Measurements from ENCODE around the gene JPT1. TPM values are rescaled to one million over a fixed set of nuclear protein-coding genes. Genes with fewer than 3 reads are reported as not detected.

JPT1 gene, protein sequence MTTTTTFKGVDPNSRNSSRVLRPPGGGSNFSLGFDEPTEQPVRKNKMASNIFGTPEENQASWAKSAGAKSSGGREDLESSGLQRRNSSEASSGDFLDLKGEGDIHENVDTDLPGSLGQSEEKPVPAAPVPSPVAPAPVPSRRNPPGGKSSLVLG
- 282 and 290 TPM in 2 replicates for total RNA-seq

GRCh38 chr17:75154195-75155106 lies at the start of gene JPT1:
JPT1 (minus strand) TSS chr17:75154512; CDS start chr17:75154397, 115 bp downstream.
- Mint-ChIP-seq H3K27ac (peak within 1 kb of the TSS; percentile 84), H3K4me1 (ENCODE audit: low read depth) (peaks cover 33% of the 10 kb centered on the region), H3K36me3 (ENCODE audit: low read depth) (peaks cover 34% of the 10 kb centered on the region), H3K9me3 (no peaks in the 10 kb centered on the region), H3K4me3 (ENCODE audit: low read depth) (peak within 1 kb of the TSS; percentile 93), H3K27me3 (ENCODE audit: low read depth) (no peaks in the 10 kb centered on the region)
- intact Hi-C loops (cut with micrococcal nuclease), result loop anchor here (1.0 to 5.0 kb wide), 3 partner anchors 23 to 48 kb away; partner anchors contain the start of gene NT5C
- peak; percentile 96 for DNase-seq (ENCODE audit: low spot score)

- Mint-ChIP-seq H3K9me3 (no peaks in the 10 kb centered on the region), H3K4me3 (ENCODE audit: low read depth) (no peak overlapping the region), H3K27me3 (ENCODE audit: low read depth) (no peaks in the 10 kb centered on the region), H3K36me3 (ENCODE audit: low read depth) (no peaks in the 10 kb centered on the region), H3K27ac (no peak overlapping the region), H3K4me1 (ENCODE audit: low read depth) (peaks cover 5% of the 10 kb centered on the region)
- DNase-seq (ENCODE audit: low spot score), result no peak
- intact Hi-C loops (cut with micrococcal nuclease), result loop anchor here (5.0 to 10.0 kb wide), 4 partner anchors 48 to 238 kb away; partner anchors contain the start of genes ATP5PD, JPT1 and KCTD2
Measured at GRCh38 chr17:75199886-75200618, 45.7 kb upstream of the JPT1 start.

DNA sequence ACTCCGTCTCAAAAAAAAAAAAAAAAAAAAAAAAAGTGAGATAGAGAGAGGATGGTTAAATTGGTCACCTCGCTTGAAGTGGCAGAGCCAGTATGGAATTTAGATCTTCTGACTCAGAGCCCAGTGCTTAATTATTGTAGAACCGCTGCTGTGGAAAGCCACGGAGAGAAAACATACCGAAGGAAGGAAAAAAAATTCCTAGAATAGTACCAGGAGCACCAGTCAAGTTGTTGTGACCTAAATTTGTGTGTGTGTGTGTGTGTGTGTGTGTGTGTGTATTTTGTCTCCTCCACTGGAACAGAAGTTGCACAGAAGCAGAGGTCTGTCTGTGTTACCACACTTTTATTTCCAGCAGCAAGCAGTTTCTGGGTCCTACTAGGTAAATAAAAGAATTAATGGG lies 40.6 kb upstream of the JPT1 start:
- H3K4me1 Mint-ChIP-seq (ENCODE audit: low read depth), result no peaks in the 10 kb centered on the region
- no peaks in the 10 kb centered on the region for H3K27me3 Mint-ChIP-seq (ENCODE audit: low read depth)
- intact Hi-C loops (cut with micrococcal nuclease), result no loop called here
- no peaks in the 10 kb centered on the region for H3K36me3 Mint-ChIP-seq (ENCODE audit: low read depth)
- no peaks in the 10 kb centered on the region for H3K9me3 Mint-ChIP-seq
- no peak for DNase-seq (ENCODE audit: low spot score)
- no peak overlapping the region for H3K4me3 Mint-ChIP-seq (ENCODE audit: low read depth)
- no peak overlapping the region for H3K27ac Mint-ChIP-seq

DNA sequence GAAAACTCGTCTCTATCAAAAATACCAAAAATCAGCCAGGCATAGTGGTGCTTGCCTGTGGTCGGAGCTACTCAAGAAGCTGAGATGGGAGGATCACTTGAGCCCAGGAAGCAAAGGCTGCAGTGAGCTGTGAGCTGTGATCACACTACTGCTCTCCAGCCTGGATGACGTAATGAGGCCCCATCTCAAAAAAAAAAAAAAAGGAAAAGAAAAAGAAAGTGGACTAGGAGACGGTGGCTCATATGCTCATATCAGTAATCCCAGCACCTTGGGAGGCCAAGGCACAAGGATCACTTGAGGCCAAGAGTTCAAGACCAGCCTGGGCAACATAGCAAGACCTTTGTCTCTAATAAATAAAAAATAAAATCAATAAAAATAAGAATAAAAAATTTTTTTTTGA lies 37.3 kb upstream of the JPT1 start:
- no peak for DNase-seq (ENCODE audit: low spot score)
- Mint-ChIP-seq H3K27ac (no peak overlapping the region), H3K27me3 (ENCODE audit: low read depth) (no peaks in the 10 kb centered on the region), H3K4me3 (ENCODE audit: low read depth) (no peak overlapping the region), H3K36me3 (ENCODE audit: low read depth) (no peaks in the 10 kb centered on the region), H3K9me3 (no peaks in the 10 kb centered on the region), H3K4me1 (ENCODE audit: low read depth) (peaks cover 12% of the 10 kb centered on the region)
- intact Hi-C loops (cut with micrococcal nuclease), result no loop called here

DNA sequence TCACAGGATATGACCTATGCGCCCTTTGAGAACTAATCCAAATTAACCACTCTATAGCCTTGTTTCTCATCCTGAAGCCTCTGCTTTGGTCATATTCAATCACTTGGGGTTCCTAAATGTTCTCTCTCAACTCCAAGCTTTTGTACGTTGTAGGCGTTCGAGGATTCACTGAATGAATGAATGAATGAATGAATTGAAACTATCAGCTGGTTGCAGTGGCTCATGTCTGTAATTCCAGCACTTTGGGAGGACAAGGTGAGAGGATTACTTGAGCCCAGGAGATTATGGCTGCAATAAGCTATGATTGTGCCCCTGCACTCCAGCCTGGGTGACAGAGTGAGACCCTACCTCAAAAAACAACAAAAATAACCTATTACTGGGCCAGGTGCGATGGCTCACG lies 34.3 kb upstream of the JPT1 start:
- Mint-ChIP-seq H3K36me3 (ENCODE audit: low read depth) (no peaks in the 10 kb centered on the region), H3K27ac (peak overlapping the region; percentile 89), H3K9me3 (no peaks in the 10 kb centered on the region), H3K27me3 (ENCODE audit: low read depth) (no peaks in the 10 kb centered on the region), H3K4me3 (ENCODE audit: low read depth) (no peak overlapping the region), H3K4me1 (ENCODE audit: low read depth) (peaks cover 23% of the 10 kb centered on the region)
- intact Hi-C loops (cut with micrococcal nuclease), result loop anchor here (10.0 kb wide), 1 partner anchor 54 kb away; the partner anchor contains the start of gene NT5C
- DNase-seq (ENCODE audit: low spot score), result no peak

GRCh38 chr17:75183999-75184884 lies 29.9 kb upstream of the JPT1 start:
- Mint-ChIP-seq H3K27me3 (ENCODE audit: low read depth) (no peaks in the 10 kb centered on the region), H3K9me3 (no peaks in the 10 kb centered on the region), H3K36me3 (ENCODE audit: low read depth) (peaks cover 23% of the 10 kb centered on the region), H3K4me3 (ENCODE audit: low read depth) (peak overlapping the region; percentile 39), H3K4me1 (ENCODE audit: low read depth) (peaks cover 33% of the 10 kb centered on the region), H3K27ac (peak overlapping the region; percentile 98)
- intact Hi-C loops (cut with micrococcal nuclease), result loop anchor here (1.0 to 10.0 kb wide), 4 partner anchors 21 to 78 kb away; partner anchors contain the start of genes GGA3, JPT1, MRPS7 and NT5C
- DNase-seq (ENCODE audit: low spot score), result no peak

- H3K9me3 Mint-ChIP-seq, result no peaks in the 10 kb centered on the region
- H3K27me3 Mint-ChIP-seq (ENCODE audit: low read depth), result no peaks in the 10 kb centered on the region
- H3K27ac Mint-ChIP-seq, result peak within 1 kb of the TSS; percentile 98
- H3K36me3 Mint-ChIP-seq (ENCODE audit: low read depth), result peaks cover 30% of the 10 kb centered on the region
- intact Hi-C loops (cut with micrococcal nuclease), result loop anchor here (1.0 to 10.0 kb wide), 4 partner anchors 22 to 79 kb away; partner anchors contain the start of genes GGA3, JPT1, MRPS7 and NT5C
- H3K4me1 Mint-ChIP-seq (ENCODE audit: low read depth), result peaks cover 28% of the 10 kb centered on the region
- peak within 1 kb of the TSS; percentile 88 for H3K4me3 Mint-ChIP-seq (ENCODE audit: low read depth)
- peak; percentile 92 for DNase-seq (ENCODE audit: low spot score)
Measured at GRCh38 chr17:75182569-75183436, 28.5 kb upstream of the JPT1 start, which contains the start of gene SUMO2. SUMO2 (minus strand) TSS chr17:75182959; CDS start chr17:75182834, 125 bp downstream.

DNA sequence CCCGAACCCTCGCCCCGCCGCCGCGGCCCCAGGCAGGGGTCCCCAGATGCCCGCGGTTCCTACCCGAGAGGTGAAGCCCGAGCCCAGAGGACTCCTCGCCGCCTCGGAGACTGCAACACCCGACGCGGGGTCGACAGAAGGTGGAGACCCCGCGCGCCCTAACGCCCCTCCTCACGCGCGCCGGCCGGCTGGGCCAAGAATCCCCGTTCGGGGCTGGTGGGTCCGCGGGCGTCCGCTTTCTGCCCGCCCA lies 27.9 kb upstream of the JPT1 start:
- Mint-ChIP-seq H3K27ac (peak overlapping the region; percentile 61), H3K4me3 (ENCODE audit: low read depth) (peak overlapping the region; percentile 88), H3K9me3 (no peaks in the 10 kb centered on the region), H3K36me3 (ENCODE audit: low read depth) (peaks cover 30% of the 10 kb centered on the region), H3K27me3 (ENCODE audit: low read depth) (no peaks in the 10 kb centered on the region), H3K4me1 (ENCODE audit: low read depth) (peaks cover 28% of the 10 kb centered on the region)
- DNase-seq (ENCODE audit: low spot score), result no peak
- intact Hi-C loops (cut with micrococcal nuclease), result loop anchor here (2.0 to 10.0 kb wide), 3 partner anchors 23 to 80 kb away; partner anchors contain the start of genes GGA3, MRPS7, NT5C and NUP85

GRCh38 chr17:75181608-75182318 lies 27.5 kb upstream of the JPT1 start:
- Mint-ChIP-seq H3K4me1 (ENCODE audit: low read depth) (peaks cover 29% of the 10 kb centered on the region), H3K27me3 (ENCODE audit: low read depth) (no peaks in the 10 kb centered on the region), H3K9me3 (no peaks in the 10 kb centered on the region), H3K4me3 (ENCODE audit: low read depth) (peak overlapping the region; percentile 88), H3K27ac (peak overlapping the region; percentile 61), H3K36me3 (ENCODE audit: low read depth) (peaks cover 32% of the 10 kb centered on the region)
- intact Hi-C loops (cut with micrococcal nuclease), result loop anchor here (2.0 to 10.0 kb wide), 3 partner anchors 23 to 81 kb away; partner anchors contain the start of genes GGA3, MRPS7, NT5C and NUP85
- DNase-seq (ENCODE audit: low spot score), result peak; percentile 36

DNA sequence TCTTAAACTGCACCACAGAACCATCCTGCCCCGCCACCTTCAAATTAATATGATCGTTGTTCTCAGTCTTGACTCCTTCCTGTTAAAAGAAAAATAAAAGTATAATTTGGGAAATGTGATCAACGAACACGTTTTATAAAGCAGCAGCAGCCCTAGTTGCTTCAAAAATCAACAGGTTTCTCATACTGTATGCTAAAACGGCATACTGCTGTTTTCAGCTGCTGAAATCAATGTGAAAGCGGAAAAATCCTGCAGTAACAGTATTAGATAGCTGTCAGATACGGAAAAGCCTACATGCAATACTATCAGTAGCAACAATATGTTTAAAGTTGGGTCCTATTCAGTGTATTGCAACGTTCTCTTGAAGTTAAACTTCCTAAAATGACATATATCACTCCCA lies 26.8 kb upstream of the JPT1 start:
- DNase-seq (ENCODE audit: low spot score), result no peak
- peaks cover 32% of the 10 kb centered on the region for H3K4me1 Mint-ChIP-seq (ENCODE audit: low read depth)
- no peaks in the 10 kb centered on the region for H3K27me3 Mint-ChIP-seq (ENCODE audit: low read depth)
- intact Hi-C loops (cut with micrococcal nuclease), result loop anchor here (5.0 to 10.0 kb wide), 2 partner anchors 46 to 81 kb away; partner anchors contain the start of genes GGA3, MRPS7 and NT5C
- peak overlapping the region; percentile 88 for H3K4me3 Mint-ChIP-seq (ENCODE audit: low read depth)
- H3K27ac Mint-ChIP-seq, result peak overlapping the region; percentile 61
- no peaks in the 10 kb centered on the region for H3K9me3 Mint-ChIP-seq
- H3K36me3 Mint-ChIP-seq (ENCODE audit: low read depth), result peaks cover 37% of the 10 kb centered on the region

All from activated T-helper 2 cell treated with anti-CD3 and anti-CD28 coated beads, Interferon-gamma antibody, Interleukin-2, Interleukin-4, amounts not matched to agents 10 μg/mL and 5 μg/mL and 100 μg/mL, durations not matched to agents 14 hours and 24 hours and 36 hours (primary cell).